Peyer's patch (tissue), 4 donors: Measurements from ENCODE around the gene EHD4. TPM values are rescaled to one million over a fixed set of nuclear protein-coding genes. Genes with fewer than 3 reads are reported as not detected.
A peak's percentile ranks its signal among the peaks of the same experiment; 100 is the strongest.

Experiments used
- DNase-seq, 3 donors: peaks; one replicate each; pipeline ENCODE4 v3.0.0-alpha.2; 2017 to 2019
- H3K27ac ChIP-seq, 4 donors: fragments of 200-600 bp; sonication (generic); one replicate each; pipeline ENCODE4 v1.5.1; 2016 to 2019
- H3K27me3 ChIP-seq, 2 donors: fragments of 200-600 bp; sonication (generic); one replicate each; pipeline ENCODE4 v1.5.1; 2019
- H3K36me3 ChIP-seq, 3 donors: fragments of 200-600 bp; sonication (generic); one replicate each; pipeline ENCODE4 v1.5.1; 2016 to 2019
- H3K4me1 ChIP-seq, 4 donors: fragments of 200-600 bp; sonication (generic); one replicate each; pipeline ENCODE4 v1.5.1; 2016 to 2019
- H3K4me3 ChIP-seq, 4 donors: fragments of 200-600 bp; sonication (generic); 1 replicate in 3 of 4; 2 replicates in 1 of 4; pipeline ENCODE4 v1.5.1; 2016 to 2019; ENCODE audit warnings: mild to moderate bottlenecking in 1 of 4
- H3K9me3 ChIP-seq, 4 donors: fragments of 200-600 bp; sonication (generic); one replicate each; pipeline ENCODE4 v1.5.1; 2016 to 2019; ENCODE audit warnings: mild to moderate bottlenecking in 1 of 4
- POLR2A ChIP-seq, 2 donors: fragments of 450-650 bp; IDR thresholded peaks; one replicate each; pipeline ENCODE4 v1.5.1; 2017; ENCODE audit warnings: antibody characterized with exemption in 2 of 2, mild to moderate bottlenecking in 2 of 2, moderate library complexity in 2 of 2
- total RNA-seq, 4 donors: library from RNA; depleted of rRNA; stranded (reverse); fragments of >200 nt; gene quantifications; one replicate each; pipeline ENCODE4 v1.1.0, GENCODE V29; 2016
- TF ChIP-seq, protein P1 (sequence below), 6 experiments: fragments of 450-650 bp in 4 of 6; fragments of 200-600 bp in 2 of 6; sonication (generic) in 1 of 6; IDR thresholded peaks; one replicate each; pipeline ENCODE4 v1.5.1; 2017 to 2019; ENCODE audit warnings: antibody characterized with exemption in 6 of 6, mild to moderate bottlenecking in 3 of 6, moderate library complexity in 1 of 6

EHD4 gene
- total RNA-seq, 4 donors from 2014 or later: 23.1 to 53.9 (median 34.9) TPM

DNA sequence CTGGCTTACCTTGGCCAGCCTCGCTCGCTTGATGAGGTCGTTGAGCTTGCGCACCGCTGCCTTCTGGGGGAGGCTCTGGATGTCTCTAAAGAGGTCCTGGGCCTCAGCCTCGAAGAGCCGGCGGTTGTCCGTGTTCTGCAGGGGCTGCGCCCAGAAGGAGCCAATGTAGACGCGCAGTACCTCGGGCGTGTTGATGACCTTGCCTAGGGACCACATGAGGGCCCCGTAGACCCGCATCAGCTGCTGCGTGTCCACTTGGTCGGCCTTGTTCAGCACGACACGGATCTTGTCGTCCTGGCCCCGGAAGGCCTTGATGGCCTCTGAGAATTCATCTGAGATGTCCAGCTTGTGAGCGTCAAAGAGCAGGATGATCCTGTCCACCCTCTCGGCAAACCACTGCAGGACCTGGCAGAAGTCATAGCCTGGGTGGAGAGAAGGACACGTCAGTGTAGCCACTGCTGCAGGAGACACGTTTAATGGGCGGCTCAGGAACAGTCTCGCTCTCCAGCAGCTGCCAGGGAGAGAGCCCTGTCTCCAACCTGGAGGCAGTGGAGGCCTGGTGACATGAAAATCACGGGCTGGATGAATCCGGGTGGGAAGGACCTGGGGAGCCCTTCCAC, 53.0 kb downstream of the EHD4 start:
- TF ChIP-seq POLR2A (IDR thresholded peaks at IDR 0.05): no peak
- TF ChIP-seq, protein P1, sequence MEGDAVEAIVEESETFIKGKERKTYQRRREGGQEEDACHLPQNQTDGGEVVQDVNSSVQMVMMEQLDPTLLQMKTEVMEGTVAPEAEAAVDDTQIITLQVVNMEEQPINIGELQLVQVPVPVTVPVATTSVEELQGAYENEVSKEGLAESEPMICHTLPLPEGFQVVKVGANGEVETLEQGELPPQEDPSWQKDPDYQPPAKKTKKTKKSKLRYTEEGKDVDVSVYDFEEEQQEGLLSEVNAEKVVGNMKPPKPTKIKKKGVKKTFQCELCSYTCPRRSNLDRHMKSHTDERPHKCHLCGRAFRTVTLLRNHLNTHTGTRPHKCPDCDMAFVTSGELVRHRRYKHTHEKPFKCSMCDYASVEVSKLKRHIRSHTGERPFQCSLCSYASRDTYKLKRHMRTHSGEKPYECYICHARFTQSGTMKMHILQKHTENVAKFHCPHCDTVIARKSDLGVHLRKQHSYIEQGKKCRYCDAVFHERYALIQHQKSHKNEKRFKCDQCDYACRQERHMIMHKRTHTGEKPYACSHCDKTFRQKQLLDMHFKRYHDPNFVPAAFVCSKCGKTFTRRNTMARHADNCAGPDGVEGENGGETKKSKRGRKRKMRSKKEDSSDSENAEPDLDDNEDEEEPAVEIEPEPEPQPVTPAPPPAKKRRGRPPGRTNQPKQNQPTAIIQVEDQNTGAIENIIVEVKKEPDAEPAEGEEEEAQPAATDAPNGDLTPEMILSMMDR (IDR thresholded peaks at IDR 0.05): no peak
- H3K27me3 ChIP-seq: no peaks in the 10 kb centered on the region
- no peaks in the 10 kb centered on the region for H3K9me3 ChIP-seq
- H3K4me3 ChIP-seq: no peak overlapping the region
- peaks cover 0 to 12% (median 0%) of the 10 kb centered on the region in 3 donors for H3K36me3 ChIP-seq
- no peak for DNase-seq
- H3K4me1 ChIP-seq: peaks cover 0 to 45% (median 0%) of the 10 kb centered on the region in 4 donors
- H3K27ac ChIP-seq: peak overlapping the region in 2 of 4 donors; percentile 5 to 11

DNA sequence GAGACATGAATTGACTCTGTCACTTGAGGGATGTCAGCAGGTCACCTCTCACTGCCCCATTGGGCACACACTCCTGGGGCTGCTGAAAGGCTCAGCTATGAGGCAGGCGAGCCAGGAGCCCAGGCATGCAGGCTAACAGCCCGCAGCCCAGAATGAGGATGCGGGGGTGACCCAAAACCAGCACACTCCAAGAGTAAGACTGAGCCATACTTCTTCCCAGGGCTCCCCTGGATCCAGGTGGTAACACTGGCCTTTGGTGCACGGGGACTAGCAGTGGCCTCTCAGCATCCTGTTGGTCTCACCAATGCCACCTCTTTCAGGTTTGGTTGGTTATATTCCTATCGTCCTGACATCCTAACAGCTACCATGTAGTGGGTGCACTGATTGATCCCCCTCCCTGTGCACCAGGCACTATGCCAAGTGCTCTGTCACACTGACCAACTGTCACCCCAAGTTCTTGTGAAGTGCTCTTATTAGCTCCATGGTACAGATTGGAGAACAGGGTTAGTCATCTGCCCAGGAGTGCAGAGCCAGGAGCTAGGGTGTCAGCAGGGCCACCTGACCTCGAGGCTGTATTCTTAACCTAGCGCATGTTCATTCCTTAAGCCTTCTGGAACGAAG, 53.7 kb downstream of the EHD4 start:
- DNase-seq: no peak
- TF ChIP-seq, protein P1 (IDR thresholded peaks at IDR 0.05): no peak
- TF ChIP-seq POLR2A (IDR thresholded peaks at IDR 0.05): no peak
- H3K4me1 ChIP-seq: peaks cover 0 to 45% (median 0%) of the 10 kb centered on the region in 4 donors
- no peaks in the 10 kb centered on the region for H3K9me3 ChIP-seq
- H3K27ac ChIP-seq: no peak overlapping the region
- peaks cover 0 to 12% (median 0%) of the 10 kb centered on the region in 3 donors for H3K36me3 ChIP-seq
- no peaks in the 10 kb centered on the region for H3K27me3 ChIP-seq
- no peak overlapping the region for H3K4me3 ChIP-seq

GRCh38 chr15:41917767-41918430, 54.5 kb downstream of the EHD4 start:
- no peaks in the 10 kb centered on the region for H3K9me3 ChIP-seq
- H3K27me3 ChIP-seq: no peaks in the 10 kb centered on the region
- H3K4me1 ChIP-seq: peaks cover 0 to 45% (median 0%) of the 10 kb centered on the region in 4 donors
- no peak for TF ChIP-seq POLR2A (IDR thresholded peaks at IDR 0.05)
- TF ChIP-seq, protein P1 (IDR thresholded peaks at IDR 0.05): no peak
- peaks cover 0 to 12% (median 0%) of the 10 kb centered on the region in 3 donors for H3K36me3 ChIP-seq
- H3K27ac ChIP-seq: peak overlapping the region in 2 of 4 donors; percentile 55 to 68
- H3K4me3 ChIP-seq: no peak overlapping the region
- peak in 2 of 3 donors; percentile 67 to 76 for DNase-seq

GRCh38 chr15:41915255-41915994, 56.9 kb downstream of the EHD4 start:
- TF ChIP-seq, protein P1 (IDR thresholded peaks at IDR 0.05): no peak
- Histone ChIP-seq H3K27ac (no peak overlapping the region), H3K4me3 (no peak overlapping the region), H3K27me3 (no peaks in the 10 kb centered on the region), H3K36me3 (peaks cover 0 to 20% (median 0%) of the 10 kb centered on the region in 3 donors), H3K9me3 (no peaks in the 10 kb centered on the region), H3K4me1 (peaks cover 0 to 29% (median 0%) of the 10 kb centered on the region in 4 donors)
- DNase-seq: no peak

DNA sequence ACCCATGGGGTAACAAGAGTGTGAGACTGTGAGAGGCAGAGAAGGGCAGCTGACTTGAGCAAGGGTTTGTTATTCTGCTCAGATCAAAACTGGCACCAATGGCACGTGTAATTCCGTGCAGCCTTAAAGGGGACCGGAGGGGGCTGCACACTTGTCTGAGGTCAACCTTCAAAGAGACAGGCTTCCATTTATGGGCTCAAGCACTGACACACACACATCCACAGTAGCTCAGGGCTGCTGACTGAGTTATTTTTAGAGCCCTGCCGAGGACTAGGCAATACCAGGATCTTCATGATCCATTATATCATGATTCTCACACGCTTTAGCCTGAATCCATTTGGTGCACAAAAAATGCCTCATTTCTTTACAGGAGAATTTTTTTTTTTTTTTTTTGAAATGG, 57.9 kb downstream of the EHD4 start:
- peaks cover 0 to 26% (median 0%) of the 10 kb centered on the region in 3 donors for H3K36me3 ChIP-seq
- no peaks in the 10 kb centered on the region for H3K27me3 ChIP-seq
- H3K4me1 ChIP-seq: peaks cover 0 to 20% (median 0%) of the 10 kb centered on the region in 4 donors
- TF ChIP-seq POLR2A (IDR thresholded peaks at IDR 0.05): no peak
- TF ChIP-seq, protein P1 (IDR thresholded peaks at IDR 0.05): no peak
- H3K9me3 ChIP-seq: no peaks in the 10 kb centered on the region
- no peak overlapping the region for H3K4me3 ChIP-seq
- no peak overlapping the region for H3K27ac ChIP-seq
- DNase-seq: no peak
